Epidermal melanocyte (primary cell): ENCODE results near the gene DUSP9.

Experiments
- DNase-seq: peaks from one replicate; pipeline ENCODE4 v3.0.0; 2011; ENCODE audit warnings: low spot score; ENCODE audit not compliant: insufficient read length

DUSP9 gene

GRCh38 chrX:153647461-153648357 is 706 bp downstream of the DUSP9 start:
- DNase-seq: no peak

- DNase-seq: no peak
Measured at GRCh38 chrX:153648358-153649177, 1.6 kb downstream of the DUSP9 start.

- DNase-seq: no peak
Measured at GRCh38 chrX:153649178-153649914, 2.3 kb downstream of the DUSP9 start.

DNA sequence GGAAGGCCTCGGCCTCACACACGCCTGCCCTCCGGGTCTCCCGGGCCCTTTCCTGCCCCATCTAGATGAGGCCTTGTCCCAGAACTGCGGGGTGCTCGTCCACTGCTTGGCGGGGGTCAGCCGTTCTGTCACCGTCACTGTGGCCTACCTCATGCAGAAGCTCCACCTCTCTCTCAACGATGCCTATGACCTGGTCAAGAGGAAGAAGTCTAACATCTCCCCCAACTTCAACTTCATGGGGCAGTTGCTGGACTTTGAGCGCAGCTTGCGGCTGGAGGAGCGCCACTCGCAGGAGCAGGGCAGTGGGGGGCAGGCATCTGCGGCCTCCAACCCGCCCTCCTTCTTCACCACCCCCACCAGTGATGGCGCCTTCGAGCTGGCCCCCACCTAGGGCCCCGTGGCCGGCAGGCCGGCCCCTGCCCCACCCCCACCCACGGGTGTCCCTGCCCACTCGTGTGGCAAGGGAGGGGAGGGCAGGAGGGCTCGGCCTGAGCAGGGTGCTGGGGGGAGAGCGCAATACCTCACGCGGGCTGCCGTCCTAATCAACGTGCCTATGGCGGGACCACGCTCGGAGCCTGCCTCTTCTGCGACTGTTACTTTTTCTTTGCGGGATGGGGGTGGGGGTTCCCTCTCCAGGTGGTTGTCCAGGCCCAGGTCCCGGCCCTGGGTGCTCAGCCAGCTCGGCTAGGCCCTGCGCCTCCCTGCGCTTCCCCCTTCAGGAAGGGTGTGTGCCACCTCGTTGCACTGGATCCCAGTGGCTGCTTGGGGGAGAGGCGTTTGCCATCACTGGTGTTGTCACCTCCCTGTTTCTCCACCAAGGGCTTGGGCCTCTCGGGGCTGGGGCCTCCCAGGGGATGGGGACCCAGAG is 3.1 kb downstream of the DUSP9 start:
- no peak for DNase-seq

GRCh38 chrX:153650959-153651358 is 4.0 kb downstream of the DUSP9 start:
- no peak for DNase-seq

DNA sequence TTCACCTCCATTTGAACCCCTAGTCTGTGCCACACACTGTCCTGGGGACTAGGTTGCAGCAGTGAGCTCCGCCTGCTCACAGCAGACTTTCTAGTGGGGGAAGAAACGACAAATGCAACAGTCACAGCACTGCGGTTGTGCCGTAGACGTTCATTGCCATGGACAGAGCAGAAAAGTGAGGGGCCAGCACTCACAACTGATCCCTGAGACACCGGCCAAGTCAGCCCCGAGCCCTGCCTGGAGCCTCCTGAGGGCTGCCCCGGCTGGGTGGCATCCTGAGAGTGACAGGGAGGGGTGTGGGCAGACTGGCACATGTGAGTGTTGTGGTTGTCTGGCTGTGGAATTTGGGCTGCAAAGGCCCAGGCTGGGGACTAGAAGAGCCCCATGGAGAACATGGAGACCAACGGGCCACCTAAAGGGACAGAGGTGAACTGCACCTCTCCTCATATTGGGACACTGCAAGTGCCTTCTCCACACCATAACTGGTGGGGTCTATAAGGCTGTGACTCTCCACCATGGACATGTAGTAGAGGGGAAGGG is 4.6 kb downstream of the DUSP9 start:
- no peak for DNase-seq

DNA sequence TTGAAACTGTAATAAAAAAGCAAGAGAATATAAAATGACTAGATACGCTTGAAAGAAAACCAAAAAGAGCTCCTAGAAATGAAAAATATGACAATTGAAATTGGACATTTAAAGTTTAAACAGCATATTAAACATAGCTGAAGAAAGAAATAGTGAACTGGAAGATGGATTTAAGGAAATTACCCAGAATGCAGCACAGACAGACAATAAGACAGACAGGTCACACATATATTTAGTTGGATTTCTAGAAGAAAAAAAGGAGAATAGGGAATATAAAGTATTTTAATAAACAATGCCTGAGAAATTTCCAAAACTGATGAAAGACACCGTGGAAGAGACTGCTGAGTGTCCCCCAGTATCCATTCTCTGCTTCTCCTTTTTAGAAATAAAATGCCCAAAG is 6.6 kb downstream of the DUSP9 start:
- no peak for DNase-seq

GRCh38 chrX:153657161-153657560 is 10.2 kb downstream of the DUSP9 start:
- DNase-seq: no peak

GRCh38 chrX:153659268-153659667 is 12.3 kb downstream of the DUSP9 start:
- DNase-seq: no peak

GRCh38 chrX:153662266-153662665 is 15.3 kb downstream of the DUSP9 start:
- DNase-seq: no peak

- DNase-seq: no peak
Measured at GRCh38 chrX:153665726-153666306, 18.8 kb downstream of the DUSP9 start.

DNA sequence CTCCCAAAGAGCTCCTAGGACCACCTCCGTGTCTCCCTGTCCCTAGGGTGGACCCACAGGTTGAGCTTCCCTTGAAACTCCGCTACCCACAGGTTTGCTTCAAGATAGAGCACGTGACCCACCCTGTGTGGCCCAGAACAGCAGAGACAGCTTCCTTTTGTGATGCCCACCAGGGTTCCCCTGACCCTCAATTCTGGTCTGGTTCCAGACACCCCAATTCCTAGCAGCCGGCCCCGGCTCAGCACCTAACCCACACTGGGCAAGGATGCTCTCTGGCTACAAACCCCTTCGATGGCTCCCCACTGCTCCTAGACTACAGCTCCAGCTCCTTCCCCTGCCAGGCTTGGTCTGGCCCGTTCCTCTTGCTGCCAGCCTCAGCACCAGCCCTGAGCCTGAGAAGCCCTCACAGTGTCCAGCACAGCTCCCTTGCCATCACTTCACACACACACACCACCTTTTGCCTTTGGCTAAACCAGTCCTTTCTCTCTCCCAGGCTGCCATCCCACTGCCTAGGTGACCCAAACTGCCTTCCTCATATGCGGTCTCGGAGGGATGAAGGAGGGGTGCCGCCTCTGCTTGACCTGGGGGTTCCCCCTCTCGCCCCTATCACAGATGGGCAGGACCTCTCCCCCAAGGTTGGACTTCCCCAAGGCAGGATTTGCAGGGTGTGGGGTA is 20.4 kb downstream of the DUSP9 start:
- no peak for DNase-seq

DNA sequence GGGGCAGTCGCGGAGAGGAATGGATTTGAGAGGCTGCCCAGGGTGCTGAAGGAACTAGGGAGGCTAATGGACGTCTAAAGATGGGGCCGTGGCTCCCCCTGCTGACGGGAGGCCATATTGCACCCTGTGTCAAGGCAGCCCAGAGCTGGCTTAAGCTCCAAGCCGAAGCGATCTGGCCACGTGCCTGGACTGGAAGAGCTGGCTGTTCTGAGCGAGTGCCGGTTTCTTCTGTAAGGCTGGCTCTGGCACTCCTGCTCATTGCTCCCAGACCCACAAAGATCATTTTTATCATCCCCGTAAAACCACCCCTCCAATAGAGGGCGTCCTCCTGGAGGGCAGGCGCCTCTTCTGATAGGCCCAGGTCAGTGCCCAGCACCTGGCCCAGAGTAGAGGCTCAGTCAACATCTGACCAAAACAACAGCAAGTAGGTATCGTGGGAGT is 21.0 kb downstream of the DUSP9 start:
- peak; percentile 77 for DNase-seq

GRCh38 chrX:153668423-153669173 is 21.6 kb downstream of the DUSP9 start:
- no peak for DNase-seq

- DNase-seq: peak; percentile 30
Measured at GRCh38 chrX:153669174-153669890, 22.3 kb downstream of the DUSP9 start.

- no peak for DNase-seq
Measured at GRCh38 chrX:153669901-153670731, 23.1 kb downstream of the DUSP9 start.
